OCI-LY7 (cell line): ENCODE data around the gene HES7. TPM values are rescaled to one million over a fixed set of nuclear protein-coding genes. Genes with fewer than 3 reads are reported as not detected.

Experiments
- BruUV-seq: library from RNA; stranded (reverse); fragments of 400-500 nt; replicated peaks from 2 replicates; lab custom pipeline; 2021; lab: Mats Ljungman, UMichigan
- CTCF ChIA-PET: fragments of 300-600 bp; sonication (Branson Sonifier 250); formaldehyde crosslinking; loops from one replicate; lab custom pipeline; 2022; ENCODE audit warnings: antibody characterized with exemption; ENCODE audit not compliant: unreplicated experiment; lab: Charles Lee
- POLR2A ChIA-PET: fragments of 300-600 bp; sonication (Branson Sonifier 250); formaldehyde crosslinking; loops from one replicate; lab custom pipeline; 2022; ENCODE audit warnings: antibody characterized with exemption; lab: Charles Lee
- DNase-seq: peaks from one replicate; pipeline ENCODE4 v3.0.0-alpha.2; 2015; ENCODE audit warnings: low spot score
- H2AFZ ChIP-seq: fragments of 200-600 bp; sonication (generic), shearing (Covaris generic); 2 replicates; pipeline ENCODE4 v1.6.1; 2014; ENCODE audit warnings: mild to moderate bottlenecking, antibody characterized with exemption, low read length, moderate library complexity
- H3K27ac ChIP-seq: fragments of 200-600 bp; sonication (generic); 2 replicates; pipeline ENCODE4 v1.5.1; 2014; ENCODE audit warnings: mixed run types, low read depth, mild to moderate bottlenecking, moderate library complexity, low read length, inconsistent platforms; ENCODE audit not compliant: poor library complexity, severe bottlenecking
- H3K36me3 ChIP-seq: fragments of 200-600 bp; sonication (generic); 2 replicates; pipeline ENCODE4 v1.6.1; 2014; ENCODE audit warnings: mild to moderate bottlenecking, antibody characterized with exemption, low read length, moderate library complexity, mixed read lengths; ENCODE audit not compliant: insufficient read depth
- H3K4me1 ChIP-seq: fragments of 200-600 bp; sonication (generic); 2 replicates; pipeline ENCODE4 v1.5.1; 2014; ENCODE audit warnings: mild to moderate bottlenecking, low read length; ENCODE audit not compliant: insufficient read depth, poor library complexity, severe bottlenecking
- H3K4me2 ChIP-seq: fragments of 200-600 bp; sonication (generic); 2 replicates; pipeline ENCODE4 v1.6.1; 2014; ENCODE audit warnings: mild to moderate bottlenecking, low read length
- H3K4me3 ChIP-seq: fragments of 200-600 bp; sonication (generic); 2 replicates; pipeline ENCODE4 v1.5.1; 2014; ENCODE audit warnings: mild to moderate bottlenecking, low read depth, low read length; ENCODE audit not compliant: poor library complexity, severe bottlenecking
- H3K79me2 ChIP-seq: fragments of 200-600 bp; sonication (generic); 2 replicates; pipeline ENCODE4 v1.6.1; 2016; ENCODE audit warnings: low read depth, mild to moderate bottlenecking, low read length, moderate library complexity, mixed read lengths; ENCODE audit not compliant: insufficient read depth
- H3K9me2 ChIP-seq: fragments of 200-600 bp; sonication (generic); 2 replicates; pipeline ENCODE4 v1.6.1; 2016; ENCODE audit warnings: mild to moderate bottlenecking, low read length, mixed read lengths; ENCODE audit not compliant: insufficient read depth
- H3K9me3 ChIP-seq: fragments of 200-600 bp; sonication (generic); 2 replicates; pipeline ENCODE4 v1.6.1; 2014; ENCODE audit warnings: mild to moderate bottlenecking, mixed run types, low read length, mixed read lengths
- H4K20me1 ChIP-seq: fragments of 200-600 bp; sonication (generic); 2 replicates; pipeline ENCODE4 v1.6.1; 2014; ENCODE audit warnings: mild to moderate bottlenecking, antibody characterized with exemption, low read length, moderate library complexity, mixed read lengths; ENCODE audit not compliant: insufficient read depth
- CTCF ChIP-seq: fragments of 200-600 bp; sonication (generic); conservative IDR thresholded peaks from 2 replicates; pipeline ENCODE4 v1.5.1; 2014; ENCODE audit warnings: mild to moderate bottlenecking, antibody characterized with exemption, low read length, moderate library complexity, mixed read lengths
- EZH2phosphoT487 ChIP-seq: fragments of 200-600 bp; sonication (generic); IDR thresholded peaks from 2 replicates; pipeline ENCODE4 v1.6.1; 2018; ENCODE audit warnings: low read depth, borderline replicate concordance, mild to moderate bottlenecking, mixed run types, antibody characterized with exemption, low read length, moderate library complexity, mixed read lengths
- intact Hi-C: fragments of 100-400 bp; cut with micrococcal nuclease; formaldehyde crosslinking; loops from one replicate; pipeline ENCODE4 v1.10.0; 2022; ENCODE audit not compliant: unreplicated experiment
- total RNA-seq, 2 experiments: library from RNA; depleted of rRNA in 1 of 2; stranded (reverse); fragments of >200 nt in 1 of 2; shearing (Covaris generic) in 1 of 2; gene quantifications; 2 replicates each; pipeline ENCODE4 v1.2.3, GENCODE V29; 2014 to 2022

Gene HES7
- total RNA-seq, 2 experiments from 2014 or later, result 0.44 to 5.8 TPM

- TF ChIP-seq EZH2phosphoT487, result no peak
- no peak for TF ChIP-seq CTCF
- Histone ChIP-seq H4K20me1 (no peaks in the 10 kb centered on the region), H3K4me3 (no peak overlapping the region), H3K4me2 (no peak overlapping the region), H3K36me3 (no peaks in the 10 kb centered on the region), H3K9me2 (no peaks in the 10 kb centered on the region), H3K4me1 (peaks cover 13% of the 10 kb centered on the region), H2AFZ (no peak overlapping the region), H3K27ac (no peak overlapping the region), H3K9me3 (no peaks in the 10 kb centered on the region), H3K79me2 (no peaks in the 10 kb centered on the region)
- ChIA-PET CTCF (no interaction called here), POLR2A (interaction anchor here (1.2 kb wide), 1 partner anchor 14 kb away, joined by 3 read pairs; no protein-coding TSS in a partner anchor)
- DNase-seq, result no peak
- BruUV-seq, result no TSS peak
- intact Hi-C loops, result no loop called here
Measured at GRCh38 chr17:8133941-8134340, 10.0 kb upstream of the HES7 start.

- ChIA-PET CTCF (no interaction called here), POLR2A (interaction anchor here (1.2 to 1.4 kb wide), 2 partner anchors 15 to 23 kb away, joined by 3 read pairs; no protein-coding TSS in a partner anchor)
- no peaks in the 10 kb centered on the region for H3K9me2 ChIP-seq
- H2AFZ ChIP-seq, result no peak overlapping the region
- H4K20me1 ChIP-seq, result no peaks in the 10 kb centered on the region
- H3K4me2 ChIP-seq, result no peak overlapping the region
- TF ChIP-seq EZH2phosphoT487, result no peak
- TF ChIP-seq CTCF, result no peak
- H3K79me2 ChIP-seq, result no peaks in the 10 kb centered on the region
- H3K27ac ChIP-seq, result no peak overlapping the region
- H3K9me3 ChIP-seq, result no peaks in the 10 kb centered on the region
- H3K36me3 ChIP-seq, result no peaks in the 10 kb centered on the region
- H3K4me3 ChIP-seq, result no peak overlapping the region
- BruUV-seq, result no TSS peak
- intact Hi-C loops, result no loop called here
- no peak for DNase-seq
- peaks cover 12% of the 10 kb centered on the region for H3K4me1 ChIP-seq
Measured at GRCh38 chr17:8133399-8133798, 9.5 kb upstream of the HES7 start.

GRCh38 chr17:8131844-8132441 lies 8.0 kb upstream of the HES7 start:
- no peaks in the 10 kb centered on the region for H3K79me2 ChIP-seq
- no peaks in the 10 kb centered on the region for H4K20me1 ChIP-seq
- peaks cover 4% of the 10 kb centered on the region for H3K4me1 ChIP-seq
- H3K4me3 ChIP-seq, result no peak overlapping the region
- no peaks in the 10 kb centered on the region for H3K9me2 ChIP-seq
- no TSS peak for BruUV-seq
- no peak overlapping the region for H3K27ac ChIP-seq
- ChIA-PET POLR2A (interaction anchor here (0.6 to 1.4 kb wide), 2 partner anchors 9 to 24 kb away, joined by 3 read pairs; no protein-coding TSS in a partner anchor), CTCF (no interaction called here)
- H2AFZ ChIP-seq, result no peak overlapping the region
- intact Hi-C loops, result no loop called here
- no peak for DNase-seq
- no peaks in the 10 kb centered on the region for H3K9me3 ChIP-seq
- no peaks in the 10 kb centered on the region for H3K36me3 ChIP-seq
- TF ChIP-seq CTCF (no peak), EZH2phosphoT487 (no peak)
- H3K4me2 ChIP-seq, result no peak overlapping the region
